Progenitor cell of endocrine pancreas (in vitro differentiated cells): Measurements from ENCODE around the gene GRB10. TPM values are rescaled to one million over a fixed set of nuclear protein-coding genes. Genes with fewer than 3 reads are reported as not detected.

Experiments used
- DNase-seq: peaks from one replicate; pipeline ENCODE4 v3.0.0; 2021; ENCODE audit warnings: low spot score; ENCODE audit not compliant: unreplicated experiment
- H3K27ac Mint-ChIP-seq: 2 replicates; pipeline ENCODE4 v1.8.0; 2021; ENCODE audit warnings: mild to moderate bottlenecking, moderate library complexity, mixed read lengths
- H3K27me3 Mint-ChIP-seq: 2 replicates; pipeline ENCODE4 v1.8.0; 2021; ENCODE audit warnings: mixed read lengths
- H3K36me3 Mint-ChIP-seq: 2 replicates; pipeline ENCODE4 v1.8.0; 2022; ENCODE audit warnings: mixed read lengths; ENCODE audit not compliant: insufficient read depth
- H3K4me1 Mint-ChIP-seq: 2 replicates; pipeline ENCODE4 v1.8.0; 2021; ENCODE audit warnings: low read depth, mixed read lengths
- H3K4me3 Mint-ChIP-seq: 2 replicates; pipeline ENCODE4 v1.8.0; 2021; ENCODE audit warnings: low read depth, mild to moderate bottlenecking, moderate library complexity, mixed read lengths
- H3K9me3 Mint-ChIP-seq: 2 replicates; pipeline ENCODE4 v1.8.0; 2021; ENCODE audit warnings: low read depth, mixed read lengths
- total RNA-seq: library from RNA; stranded (reverse); gene quantifications from 2 replicates; pipeline ENCODE4 v1.2.1, GENCODE V29; 2021
- TF ChIP-seq, protein P1 (sequence below): fragments of 200-600 bp; sonication (generic); IDR thresholded peaks from one replicate; pipeline ENCODE4 v1.5.0; 2021; ENCODE audit warnings: antibody characterized with exemption, mild to moderate bottlenecking; ENCODE audit not compliant: unreplicated experiment

The GRB10 gene
- total RNA-seq, 1 donor from 2014 or later: 58.4 TPM

DNA sequence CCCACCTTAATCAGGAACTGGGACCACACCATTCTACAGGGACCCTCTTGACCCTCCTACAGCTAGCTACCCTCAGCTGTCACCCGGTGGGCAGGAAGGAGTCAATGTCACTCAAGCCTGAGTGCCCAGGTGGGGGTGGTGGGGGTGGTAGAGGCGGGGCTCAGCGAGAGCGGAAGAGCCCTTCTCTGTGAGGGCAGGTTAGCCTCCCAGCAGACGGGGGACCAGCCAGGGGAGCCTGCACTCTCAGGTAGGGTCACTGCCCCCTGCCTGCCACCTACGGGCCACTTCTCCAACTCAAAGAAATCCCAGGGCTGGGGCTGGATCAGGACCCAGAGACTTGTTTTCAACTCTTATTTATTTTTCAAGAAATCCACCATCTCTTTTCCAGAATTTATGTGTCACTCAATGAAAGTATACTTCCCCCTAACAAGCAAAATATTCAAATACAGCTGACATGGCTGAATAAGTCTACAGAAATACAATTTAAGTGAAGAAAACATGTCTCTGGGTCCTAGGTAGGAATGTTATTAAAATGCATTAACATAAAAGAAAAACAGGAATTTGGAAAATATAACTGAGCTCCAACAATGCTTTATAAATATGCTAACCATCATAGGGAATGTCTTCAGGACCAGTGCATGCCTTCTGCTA is 154.1 kb downstream of the GRB10 start:
- TF ChIP-seq, protein P1, sequence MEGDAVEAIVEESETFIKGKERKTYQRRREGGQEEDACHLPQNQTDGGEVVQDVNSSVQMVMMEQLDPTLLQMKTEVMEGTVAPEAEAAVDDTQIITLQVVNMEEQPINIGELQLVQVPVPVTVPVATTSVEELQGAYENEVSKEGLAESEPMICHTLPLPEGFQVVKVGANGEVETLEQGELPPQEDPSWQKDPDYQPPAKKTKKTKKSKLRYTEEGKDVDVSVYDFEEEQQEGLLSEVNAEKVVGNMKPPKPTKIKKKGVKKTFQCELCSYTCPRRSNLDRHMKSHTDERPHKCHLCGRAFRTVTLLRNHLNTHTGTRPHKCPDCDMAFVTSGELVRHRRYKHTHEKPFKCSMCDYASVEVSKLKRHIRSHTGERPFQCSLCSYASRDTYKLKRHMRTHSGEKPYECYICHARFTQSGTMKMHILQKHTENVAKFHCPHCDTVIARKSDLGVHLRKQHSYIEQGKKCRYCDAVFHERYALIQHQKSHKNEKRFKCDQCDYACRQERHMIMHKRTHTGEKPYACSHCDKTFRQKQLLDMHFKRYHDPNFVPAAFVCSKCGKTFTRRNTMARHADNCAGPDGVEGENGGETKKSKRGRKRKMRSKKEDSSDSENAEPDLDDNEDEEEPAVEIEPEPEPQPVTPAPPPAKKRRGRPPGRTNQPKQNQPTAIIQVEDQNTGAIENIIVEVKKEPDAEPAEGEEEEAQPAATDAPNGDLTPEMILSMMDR: peak; percentile 43
- DNase-seq: no peak
- Mint-ChIP-seq H3K27me3 (no peaks in the 10 kb centered on the region), H3K4me1 (peaks cover 7% of the 10 kb centered on the region), H3K27ac (no peak overlapping the region), H3K36me3 (peaks cover 3% of the 10 kb centered on the region), H3K9me3 (no peaks in the 10 kb centered on the region), H3K4me3 (no peak overlapping the region)

DNA sequence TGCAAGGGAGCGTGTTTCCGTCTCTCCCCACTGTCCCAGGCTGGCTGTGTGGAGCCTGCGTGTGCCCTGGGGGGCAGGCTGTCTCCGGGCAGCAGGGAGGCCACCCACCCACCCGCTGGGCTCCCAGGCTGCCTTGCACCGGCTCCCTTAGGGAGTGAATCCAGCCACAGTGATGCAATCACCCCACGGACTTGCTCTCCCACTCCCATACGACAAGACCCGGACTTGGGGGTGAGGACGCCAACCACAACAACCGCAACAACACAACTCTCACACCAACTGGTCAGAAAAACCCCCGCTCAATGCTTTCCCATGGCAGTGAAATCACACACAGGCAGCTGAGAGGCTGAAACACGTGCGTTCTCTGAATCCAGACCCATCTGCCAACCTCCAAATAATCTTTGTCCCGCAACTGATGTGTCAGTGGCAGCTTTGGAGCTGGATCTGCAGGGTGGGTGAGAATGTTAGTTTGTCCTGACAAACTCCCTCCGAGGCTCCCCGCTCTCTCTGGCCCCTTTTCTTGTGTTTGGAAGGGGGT is 154.8 kb downstream of the GRB10 start:
- TF ChIP-seq, protein P1: no peak
- Mint-ChIP-seq H3K9me3 (no peaks in the 10 kb centered on the region), H3K4me1 (peaks cover 11% of the 10 kb centered on the region), H3K36me3 (peaks cover 3% of the 10 kb centered on the region), H3K4me3 (no peak overlapping the region), H3K27me3 (no peaks in the 10 kb centered on the region), H3K27ac (no peak overlapping the region)
- DNase-seq: no peak

DNA sequence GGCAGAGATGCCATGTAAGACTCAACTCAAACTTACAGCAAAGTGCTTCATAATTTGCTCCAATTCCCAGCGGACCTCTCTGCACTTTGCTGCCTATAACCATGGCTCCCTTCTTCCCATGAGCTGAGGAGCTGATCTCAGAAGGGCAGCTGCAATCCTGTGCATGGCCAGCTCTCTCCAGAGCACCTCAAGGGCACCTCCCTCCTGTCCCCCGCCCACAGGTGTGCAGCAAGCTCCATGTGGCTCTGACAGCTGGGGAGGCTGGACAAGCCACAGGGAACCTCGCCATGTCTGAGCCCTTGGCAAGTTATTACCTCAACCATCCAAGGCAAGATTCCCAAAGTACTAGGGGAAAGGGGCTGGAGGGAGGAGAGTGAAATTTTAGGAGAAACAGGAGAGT is 156.4 kb downstream of the GRB10 start:
- Mint-ChIP-seq H3K27me3 (no peaks in the 10 kb centered on the region), H3K36me3 (peaks cover 3% of the 10 kb centered on the region), H3K27ac (no peak overlapping the region), H3K4me1 (peaks cover 26% of the 10 kb centered on the region), H3K4me3 (no peak overlapping the region), H3K9me3 (no peaks in the 10 kb centered on the region)
- DNase-seq: no peak
- TF ChIP-seq, protein P1: no peak

DNA sequence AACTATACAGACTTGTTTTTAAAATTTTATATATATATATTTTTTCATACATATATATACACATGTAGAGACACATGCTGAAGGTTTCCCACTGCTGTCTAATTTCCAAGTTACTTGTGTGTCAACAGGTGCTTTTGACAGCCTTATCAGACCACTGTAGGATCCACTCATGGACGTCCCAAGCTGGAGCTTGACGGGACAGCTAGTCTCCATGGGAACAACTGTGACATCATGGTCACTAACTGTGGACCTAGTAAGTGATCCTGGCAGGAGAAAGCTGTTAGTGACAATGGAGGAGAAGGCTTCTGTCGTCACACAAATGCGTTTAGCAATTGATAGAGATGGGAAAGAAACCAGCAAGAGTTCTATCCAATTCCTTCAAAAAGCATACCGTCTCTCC is 157.3 kb downstream of the GRB10 start:
- peaks cover 34% of the 10 kb centered on the region for H3K4me1 Mint-ChIP-seq
- TF ChIP-seq, protein P1: no peak
- no peak for DNase-seq
- H3K27me3 Mint-ChIP-seq: no peaks in the 10 kb centered on the region
- no peaks in the 10 kb centered on the region for H3K9me3 Mint-ChIP-seq
- peaks cover 3% of the 10 kb centered on the region for H3K36me3 Mint-ChIP-seq
- no peak overlapping the region for H3K27ac Mint-ChIP-seq
- H3K4me3 Mint-ChIP-seq: no peak overlapping the region

DNA sequence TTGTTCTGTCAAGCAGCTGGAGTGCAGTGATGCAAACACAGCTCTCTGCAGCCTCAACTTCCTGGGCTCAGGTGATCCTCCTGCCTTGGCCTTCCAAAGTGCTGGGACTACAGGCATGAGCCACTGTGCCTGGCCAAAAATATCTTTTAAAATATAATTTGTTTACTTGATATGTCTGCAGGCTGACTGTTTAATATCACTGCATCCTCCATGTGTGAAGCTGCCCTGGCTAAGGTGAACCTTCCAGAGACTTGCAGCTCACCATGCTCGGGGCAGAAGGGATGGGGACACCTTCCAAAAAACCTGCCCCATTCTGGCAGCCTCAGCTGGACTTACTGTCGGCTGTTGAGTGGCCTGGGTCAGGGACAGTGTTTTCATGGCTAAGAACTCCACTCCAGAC is 159.9 kb downstream of the GRB10 start:
- H3K4me1 Mint-ChIP-seq: peaks cover 29% of the 10 kb centered on the region
- H3K9me3 Mint-ChIP-seq: no peaks in the 10 kb centered on the region
- TF ChIP-seq, protein P1: no peak
- peaks cover 3% of the 10 kb centered on the region for H3K36me3 Mint-ChIP-seq
- H3K27ac Mint-ChIP-seq: peak overlapping the region; percentile 68
- DNase-seq: no peak
- H3K4me3 Mint-ChIP-seq: no peak overlapping the region
- no peaks in the 10 kb centered on the region for H3K27me3 Mint-ChIP-seq
